Bronchial epithelial cell (primary cell): ENCODE results near the gene ENTPD1. TPM values are rescaled to one million over a fixed set of nuclear protein-coding genes. Genes with fewer than 3 reads are reported as not detected.

Source experiments
- DNase-seq: peaks from one replicate; pipeline ENCODE4 v3.0.0-alpha.2; 2010; ENCODE audit warnings: low read depth
- FAIRE-seq: peaks from 2 replicates; lab custom pipeline; 2011; peaks lifted over from hg19 to GRCh38; lab: Jason Lieb, UNC
- H3K27me3 ChIP-seq: 2 replicates; pipeline ENCODE4 v1.5.1; 2011; ENCODE audit warnings: low read length; ENCODE audit not compliant: control insufficient read depth, insufficient read depth
- H3K36me3 ChIP-seq: 2 replicates; pipeline ENCODE4 v1.5.1; 2011; ENCODE audit warnings: low read length; ENCODE audit not compliant: control insufficient read depth, insufficient read depth
- H3K4me3 ChIP-seq: 2 replicates; pipeline ENCODE4 v1.5.1; 2011; ENCODE audit warnings: mild to moderate bottlenecking, low read depth, low read length, control low read depth
- CTCF ChIP-seq: IDR thresholded peaks from 2 replicates; pipeline ENCODE4 v1.5.1; 2011; ENCODE audit warnings: mild to moderate bottlenecking, moderate library complexity, low read length, control low read depth, inconsistent platforms; ENCODE audit not compliant: insufficient read depth, severe bottlenecking
- total RNA-seq: library from RNA; depleted of rRNA; stranded (reverse); fragments of >200 nt; gene quantifications from 2 replicates; pipeline ENCODE4 v1.2.1, GENCODE V29; 2014

ENTPD1 gene
- total RNA-seq, 1 donor from 2014 or later, result not detected

GRCh38 chr10:95748349-95748748, 7.6 kb upstream of the ENTPD1 start:
- Histone ChIP-seq H3K27me3 (no peaks in the 10 kb centered on the region), H3K4me3 (no peak overlapping the region), H3K36me3 (no peaks in the 10 kb centered on the region)
- no peak for TF ChIP-seq CTCF
- FAIRE-seq (no peak), DNase-seq (no peak)

- H3K36me3 ChIP-seq, result no peaks in the 10 kb centered on the region
- H3K27me3 ChIP-seq, result no peaks in the 10 kb centered on the region
- no peak for DNase-seq
- FAIRE-seq, result no peak
- no peak overlapping the region for H3K4me3 ChIP-seq
- no peak for TF ChIP-seq CTCF
Measured at GRCh38 chr10:95755511-95756004, 405 bp upstream of the ENTPD1 start.

- DNase-seq (no peak), FAIRE-seq (no peak)
- Histone ChIP-seq H3K4me3 (no peak overlapping the region), H3K27me3 (no peaks in the 10 kb centered on the region), H3K36me3 (no peaks in the 10 kb centered on the region)
- no peak for TF ChIP-seq CTCF
Measured at GRCh38 chr10:95756809-95757684, 1.1 kb downstream of the ENTPD1 start.

- DNase-seq, result no peak
- no peak for FAIRE-seq
- no peaks in the 10 kb centered on the region for H3K36me3 ChIP-seq
- TF ChIP-seq CTCF, result no peak
- H3K27me3 ChIP-seq, result no peaks in the 10 kb centered on the region
- no peak overlapping the region for H3K4me3 ChIP-seq
Measured at GRCh38 chr10:95758351-95759025, 2.5 kb downstream of the ENTPD1 start.

- FAIRE-seq (no peak), DNase-seq (no peak)
- Histone ChIP-seq H3K27me3 (no peaks in the 10 kb centered on the region), H3K4me3 (no peak overlapping the region), H3K36me3 (no peaks in the 10 kb centered on the region)
- no peak for TF ChIP-seq CTCF
Measured at GRCh38 chr10:95759233-95759826, 3.4 kb downstream of the ENTPD1 start.
